GM12873 (cell line): Measurements from ENCODE around the gene EIF3K.

Experiments
- TF ChIP-seq, protein P1 (sequence below): IDR thresholded peaks from 2 replicates; pipeline ENCODE4 v1.5.1; 2012; ENCODE audit warnings: low read depth, mild to moderate bottlenecking, moderate library complexity, low read length, control low read depth; ENCODE audit not compliant: insufficient read depth; ENCODE audit errors: missing control alignments

The EIF3K gene

DNA sequence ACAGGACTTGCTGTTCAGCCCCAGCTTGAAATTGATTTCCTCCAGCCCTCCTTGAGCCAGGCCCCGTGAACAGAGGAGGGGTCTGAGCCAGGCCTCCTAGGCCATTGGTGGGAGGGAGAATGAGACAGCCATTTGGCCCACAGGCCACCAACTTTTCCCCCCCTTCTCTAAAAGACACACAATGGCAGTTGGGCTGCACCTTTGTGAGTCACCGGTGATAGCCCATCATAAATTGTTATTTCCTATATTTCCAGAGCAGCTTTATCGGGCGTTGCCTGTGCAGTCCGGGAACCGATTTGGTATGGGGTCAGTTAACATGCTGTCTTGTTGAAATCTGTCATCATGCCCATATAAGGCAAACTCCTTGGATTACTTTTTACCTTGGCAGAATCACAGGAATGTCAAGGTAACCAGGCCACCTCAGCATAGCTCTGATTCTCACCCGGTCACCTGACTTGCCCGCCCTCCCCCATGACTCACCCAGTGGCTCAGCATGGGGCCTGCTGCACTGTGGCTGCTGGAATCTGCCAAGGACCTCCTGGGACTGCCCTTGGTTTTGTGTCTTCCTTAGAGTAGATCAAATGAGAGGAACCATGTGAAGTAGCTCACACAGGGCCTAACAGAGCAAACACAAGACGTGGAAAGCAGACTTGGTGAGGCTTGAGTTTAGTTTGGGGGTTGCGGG is 64.5 kb downstream of the EIF3K start:
- TF ChIP-seq, protein P1, sequence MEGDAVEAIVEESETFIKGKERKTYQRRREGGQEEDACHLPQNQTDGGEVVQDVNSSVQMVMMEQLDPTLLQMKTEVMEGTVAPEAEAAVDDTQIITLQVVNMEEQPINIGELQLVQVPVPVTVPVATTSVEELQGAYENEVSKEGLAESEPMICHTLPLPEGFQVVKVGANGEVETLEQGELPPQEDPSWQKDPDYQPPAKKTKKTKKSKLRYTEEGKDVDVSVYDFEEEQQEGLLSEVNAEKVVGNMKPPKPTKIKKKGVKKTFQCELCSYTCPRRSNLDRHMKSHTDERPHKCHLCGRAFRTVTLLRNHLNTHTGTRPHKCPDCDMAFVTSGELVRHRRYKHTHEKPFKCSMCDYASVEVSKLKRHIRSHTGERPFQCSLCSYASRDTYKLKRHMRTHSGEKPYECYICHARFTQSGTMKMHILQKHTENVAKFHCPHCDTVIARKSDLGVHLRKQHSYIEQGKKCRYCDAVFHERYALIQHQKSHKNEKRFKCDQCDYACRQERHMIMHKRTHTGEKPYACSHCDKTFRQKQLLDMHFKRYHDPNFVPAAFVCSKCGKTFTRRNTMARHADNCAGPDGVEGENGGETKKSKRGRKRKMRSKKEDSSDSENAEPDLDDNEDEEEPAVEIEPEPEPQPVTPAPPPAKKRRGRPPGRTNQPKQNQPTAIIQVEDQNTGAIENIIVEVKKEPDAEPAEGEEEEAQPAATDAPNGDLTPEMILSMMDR, result no peak

GRCh38 chr19:38684078-38684861 is 65.3 kb downstream of the EIF3K start:
- TF ChIP-seq, protein P1, result no peak

DNA sequence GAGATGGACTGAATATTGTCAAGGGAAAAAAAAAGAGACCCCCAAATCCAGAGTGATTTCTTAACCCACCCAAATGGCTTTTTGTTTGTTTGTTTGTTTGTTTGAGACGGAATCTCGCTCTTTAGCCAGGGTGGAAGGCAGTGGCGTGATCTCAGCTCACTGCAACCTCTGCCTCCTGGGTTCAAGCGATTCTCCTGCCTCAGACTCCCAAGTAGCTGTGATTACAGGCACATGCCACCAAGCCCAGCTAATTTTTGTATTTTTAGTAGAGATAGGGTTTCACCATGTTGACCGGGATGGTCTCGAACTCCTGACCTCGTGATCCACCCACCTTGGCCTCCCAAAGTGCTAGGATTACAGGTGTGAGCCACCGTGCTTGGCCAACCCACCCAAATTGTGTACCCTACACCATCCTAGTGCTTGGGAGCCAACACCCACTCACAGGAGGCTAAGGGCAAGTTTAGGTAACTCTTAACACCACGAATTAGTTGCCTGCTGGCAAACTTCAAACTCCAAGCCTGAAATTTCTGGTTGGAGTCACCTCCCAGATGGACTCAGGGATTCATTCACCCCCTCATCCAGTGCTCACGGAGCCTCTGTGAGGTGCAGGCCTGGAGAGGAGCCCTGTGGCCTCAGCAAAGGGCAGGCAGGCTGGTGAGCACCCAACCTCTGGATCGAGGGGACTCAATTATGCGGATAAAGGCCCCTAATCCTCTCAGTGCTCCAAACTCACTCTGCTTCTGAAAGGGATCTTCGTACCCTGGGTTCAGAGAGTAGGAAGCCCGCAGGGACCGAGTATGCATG is 66.1 kb downstream of the EIF3K start:
- TF ChIP-seq, protein P1, result no peak

GRCh38 chr19:38685666-38686529 is 66.9 kb downstream of the EIF3K start:
- TF ChIP-seq, protein P1, result peak; percentile 65

GRCh38 chr19:38686530-38686888 is 67.5 kb downstream of the EIF3K start:
- TF ChIP-seq, protein P1, result peak; percentile 24
